HL-60 (cell line): ENCODE measurements around the gene LMO2.

Experiments
- DNase-seq, 2 experiments: peaks; one replicate each; pipeline ENCODE4 v3.0.0-alpha.2; 2010 to 2020; ENCODE audit warnings: low read depth in 1 of 2, low spot score in 1 of 2
- H3K27ac ChIP-seq: fragments of 250-450 bp; sonication (Bioruptor Pico); replicated peaks from 2 replicates; pipeline ENCODE4 v1.5.1; 2020; ENCODE audit warnings: mild to moderate bottlenecking, moderate library complexity
- H3K27me3 ChIP-seq: fragments of 250-450 bp; sonication (Bioruptor Pico); 2 replicates; pipeline ENCODE4 v1.5.1; 2021; ENCODE audit warnings: mild to moderate bottlenecking, moderate library complexity; ENCODE audit not compliant: insufficient read depth, poor library complexity, severe bottlenecking
- H3K4me3 ChIP-seq: replicated peaks from 2 replicates; pipeline ENCODE4 v1.5.1; 2011; ENCODE audit warnings: mild to moderate bottlenecking, control low read depth, low read length; ENCODE audit not compliant: insufficient read depth
- GABPA ChIP-seq: IDR thresholded peaks from 2 replicates; pipeline ENCODE4 v1.6.1; 2012; ENCODE audit warnings: low read depth
- POLR2AphosphoS5 ChIP-seq: IDR thresholded peaks from 2 replicates; pipeline ENCODE4 v1.6.1; 2012; ENCODE audit warnings: low read depth
- SPI1 ChIP-seq: IDR thresholded peaks from 2 replicates; pipeline ENCODE4 v1.6.1; 2012; ENCODE audit warnings: low read depth, mild to moderate bottlenecking, borderline replicate concordance
- TF ChIP-seq, protein P1 (sequence below): IDR thresholded peaks from 2 replicates; pipeline ENCODE4 v1.6.1; 2012; ENCODE audit warnings: low read depth; ENCODE audit not compliant: insufficient replicate concordance
- TF ChIP-seq, protein P2 (sequence below): IDR thresholded peaks from one replicate; pipeline ENCODE4 v1.5.1; 2011; ENCODE audit warnings: low read length, control low read depth, inconsistent platforms; ENCODE audit not compliant: insufficient read depth

Gene LMO2

DNA sequence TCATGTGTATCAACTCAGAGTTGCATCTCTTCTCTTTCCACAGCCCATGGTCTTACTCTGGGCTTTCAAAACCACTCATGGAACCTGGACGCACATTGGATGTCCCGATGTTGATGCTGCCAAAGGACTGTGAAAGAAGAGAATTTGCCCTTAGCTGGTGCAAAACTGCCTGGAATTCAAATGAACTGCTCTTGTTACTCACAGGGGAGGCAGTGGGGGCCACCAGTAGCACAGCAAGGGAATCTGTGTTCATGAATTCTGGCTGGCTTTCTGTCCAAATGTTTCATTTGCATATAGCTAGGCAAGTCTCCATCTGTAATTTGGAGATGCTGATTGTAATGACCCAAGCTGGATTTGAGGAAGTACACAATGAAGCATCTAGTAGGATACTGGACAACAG lies 24.9 kb downstream of the LMO2 start:
- no peaks in the 10 kb centered on the region for H3K27me3 ChIP-seq
- no peak overlapping the region for H3K4me3 ChIP-seq
- TF ChIP-seq POLR2AphosphoS5 (no peak), SPI1 (no peak), GABPA (no peak)
- TF ChIP-seq, protein P1, sequence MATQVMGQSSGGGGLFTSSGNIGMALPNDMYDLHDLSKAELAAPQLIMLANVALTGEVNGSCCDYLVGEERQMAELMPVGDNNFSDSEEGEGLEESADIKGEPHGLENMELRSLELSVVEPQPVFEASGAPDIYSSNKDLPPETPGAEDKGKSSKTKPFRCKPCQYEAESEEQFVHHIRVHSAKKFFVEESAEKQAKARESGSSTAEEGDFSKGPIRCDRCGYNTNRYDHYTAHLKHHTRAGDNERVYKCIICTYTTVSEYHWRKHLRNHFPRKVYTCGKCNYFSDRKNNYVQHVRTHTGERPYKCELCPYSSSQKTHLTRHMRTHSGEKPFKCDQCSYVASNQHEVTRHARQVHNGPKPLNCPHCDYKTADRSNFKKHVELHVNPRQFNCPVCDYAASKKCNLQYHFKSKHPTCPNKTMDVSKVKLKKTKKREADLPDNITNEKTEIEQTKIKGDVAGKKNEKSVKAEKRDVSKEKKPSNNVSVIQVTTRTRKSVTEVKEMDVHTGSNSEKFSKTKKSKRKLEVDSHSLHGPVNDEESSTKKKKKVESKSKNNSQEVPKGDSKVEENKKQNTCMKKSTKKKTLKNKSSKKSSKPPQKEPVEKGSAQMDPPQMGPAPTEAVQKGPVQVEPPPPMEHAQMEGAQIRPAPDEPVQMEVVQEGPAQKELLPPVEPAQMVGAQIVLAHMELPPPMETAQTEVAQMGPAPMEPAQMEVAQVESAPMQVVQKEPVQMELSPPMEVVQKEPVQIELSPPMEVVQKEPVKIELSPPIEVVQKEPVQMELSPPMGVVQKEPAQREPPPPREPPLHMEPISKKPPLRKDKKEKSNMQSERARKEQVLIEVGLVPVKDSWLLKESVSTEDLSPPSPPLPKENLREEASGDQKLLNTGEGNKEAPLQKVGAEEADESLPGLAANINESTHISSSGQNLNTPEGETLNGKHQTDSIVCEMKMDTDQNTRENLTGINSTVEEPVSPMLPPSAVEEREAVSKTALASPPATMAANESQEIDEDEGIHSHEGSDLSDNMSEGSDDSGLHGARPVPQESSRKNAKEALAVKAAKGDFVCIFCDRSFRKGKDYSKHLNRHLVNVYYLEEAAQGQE, result no peak
- TF ChIP-seq, protein P2, sequence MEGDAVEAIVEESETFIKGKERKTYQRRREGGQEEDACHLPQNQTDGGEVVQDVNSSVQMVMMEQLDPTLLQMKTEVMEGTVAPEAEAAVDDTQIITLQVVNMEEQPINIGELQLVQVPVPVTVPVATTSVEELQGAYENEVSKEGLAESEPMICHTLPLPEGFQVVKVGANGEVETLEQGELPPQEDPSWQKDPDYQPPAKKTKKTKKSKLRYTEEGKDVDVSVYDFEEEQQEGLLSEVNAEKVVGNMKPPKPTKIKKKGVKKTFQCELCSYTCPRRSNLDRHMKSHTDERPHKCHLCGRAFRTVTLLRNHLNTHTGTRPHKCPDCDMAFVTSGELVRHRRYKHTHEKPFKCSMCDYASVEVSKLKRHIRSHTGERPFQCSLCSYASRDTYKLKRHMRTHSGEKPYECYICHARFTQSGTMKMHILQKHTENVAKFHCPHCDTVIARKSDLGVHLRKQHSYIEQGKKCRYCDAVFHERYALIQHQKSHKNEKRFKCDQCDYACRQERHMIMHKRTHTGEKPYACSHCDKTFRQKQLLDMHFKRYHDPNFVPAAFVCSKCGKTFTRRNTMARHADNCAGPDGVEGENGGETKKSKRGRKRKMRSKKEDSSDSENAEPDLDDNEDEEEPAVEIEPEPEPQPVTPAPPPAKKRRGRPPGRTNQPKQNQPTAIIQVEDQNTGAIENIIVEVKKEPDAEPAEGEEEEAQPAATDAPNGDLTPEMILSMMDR, result no peak
- no peak overlapping the region for H3K27ac ChIP-seq
- DNase-seq, result no peak

DNA sequence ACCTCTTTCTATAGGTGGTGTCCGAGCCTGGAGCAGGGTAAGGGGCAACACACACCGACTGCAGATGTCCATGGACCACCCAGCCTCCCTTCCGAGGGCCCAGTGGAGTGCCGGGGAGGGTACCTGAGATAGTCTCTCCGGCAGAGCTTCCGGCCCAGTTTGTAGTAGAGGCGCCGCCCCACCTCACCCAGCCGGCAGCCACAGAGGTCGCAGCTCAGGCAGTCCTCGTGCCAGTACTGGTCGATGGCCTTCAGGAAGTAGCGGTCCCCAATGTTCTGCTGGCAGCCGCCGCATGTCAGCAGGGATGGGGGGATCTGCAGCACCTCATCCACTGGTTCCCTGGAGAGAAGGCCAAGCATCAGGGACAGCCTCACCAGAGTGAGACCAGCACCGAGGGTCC lies 27.4 kb downstream of the LMO2 start:
- no peak overlapping the region for H3K27ac ChIP-seq
- H3K4me3 ChIP-seq, result no peak overlapping the region
- TF ChIP-seq POLR2AphosphoS5 (no peak), SPI1 (no peak), GABPA (no peak)
- TF ChIP-seq, protein P1, result no peak
- DNase-seq, result no peak
- no peaks in the 10 kb centered on the region for H3K27me3 ChIP-seq

DNA sequence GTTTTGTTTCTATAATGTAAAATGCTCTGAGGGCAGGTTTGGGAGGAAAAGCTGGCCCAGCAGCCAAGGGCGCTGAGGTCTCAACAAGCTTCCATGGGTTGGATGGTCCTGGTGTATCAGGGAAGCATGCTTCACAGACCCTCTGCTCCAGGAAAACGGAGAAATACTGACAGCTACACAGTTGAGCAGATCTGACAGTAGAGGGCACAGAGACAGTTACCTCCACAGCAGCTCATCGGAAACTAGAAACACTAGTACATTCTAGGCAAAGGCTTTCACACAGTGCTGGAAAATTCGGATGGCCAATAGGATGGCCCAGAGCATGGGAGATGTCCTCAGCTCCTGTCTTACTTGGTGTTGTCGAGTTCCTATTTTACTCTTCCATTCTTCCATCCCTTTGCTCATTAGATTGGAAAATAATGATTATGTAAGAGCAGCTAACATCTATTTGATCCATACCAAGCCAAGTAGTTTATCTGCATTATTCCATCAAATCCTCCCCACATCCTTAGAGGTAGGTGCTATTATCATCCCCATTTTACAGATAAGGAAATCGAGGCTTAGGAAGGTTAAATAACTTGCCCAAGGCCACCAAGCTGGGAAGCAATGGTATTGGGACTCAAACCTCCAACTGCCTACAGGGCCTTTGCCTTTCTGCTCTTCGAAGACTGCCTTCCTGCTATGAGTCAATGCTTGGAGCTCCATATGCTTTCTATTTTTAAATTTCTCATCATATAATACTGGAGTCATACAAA lies 28.3 kb downstream of the LMO2 start:
- TF ChIP-seq SPI1 (no peak), POLR2AphosphoS5 (no peak), GABPA (no peak)
- TF ChIP-seq, protein P1, result no peak
- TF ChIP-seq, protein P2, result no peak
- no peak for DNase-seq
- Histone ChIP-seq H3K4me3 (no peak overlapping the region), H3K27me3 (no peaks in the 10 kb centered on the region), H3K27ac (no peak overlapping the region)
